GM23338 (cell line): ENCODE data around the gene CCNI. TPM values are rescaled to one million over a fixed set of nuclear protein-coding genes. Genes with fewer than 3 reads are reported as not detected.

ENCODE experiments used
- NANOG ChIP-seq: IDR thresholded peaks from 2 replicates; pipeline ENCODE4 v1.6.1; 2016; ENCODE audit warnings: antibody characterized with exemption, borderline replicate concordance
- ZNF331 ChIP-seq: fragments of 250-450 bp; sonication (Bioruptor Pico); IDR thresholded peaks from 2 replicates; pipeline ENCODE4 v1.5.0; 2020; ENCODE audit warnings: low read depth, mild to moderate bottlenecking, moderate library complexity
- ZNF462 ChIP-seq: fragments of 250-450 bp; sonication (Bioruptor Pico); IDR thresholded peaks from 2 replicates; pipeline ENCODE4 v1.5.0; 2020; ENCODE audit warnings: mild to moderate bottlenecking, moderate library complexity
- polyA plus RNA-seq: library from polyadenylated mRNA; unstranded; fragments of >200 nt; fragmentation: Nextera tagmentation; extraction: Ambion mirVana; gene quantifications from 2 replicates; pipeline ENCODE4 v1.2.1, GENCODE V29; 2016
- total RNA-seq: library from RNA; depleted of rRNA; stranded (reverse); fragments of >200 nt; shearing (Covaris generic); gene quantifications from 2 replicates; pipeline ENCODE4 v1.2.3, GENCODE V29; 2014
- TF ChIP-seq, protein P1 (sequence below): IDR thresholded peaks from 2 replicates; pipeline ENCODE4 v1.6.1; 2016; ENCODE audit warnings: antibody characterized with exemption
- TF ChIP-seq, protein P2 (sequence below), 2 experiments: fragments of 200-600 bp in 1 of 2; sonication (generic) in 1 of 2; conservative IDR thresholded peaks; 2 replicates each; pipeline versions ENCODE4 v1.5.1 to v1.6.1; 2016 to 2017; ENCODE audit warnings: antibody characterized with exemption in 2 of 2, low read depth in 2 of 2, mild to moderate bottlenecking in 2 of 2, moderate library complexity in 1 of 2

The CCNI gene
- total and polyA plus RNA-seq, 2 experiments from 2014 or later: 207 to 248 TPM

- TF ChIP-seq ZNF462 (CRISPR knock-in tag) (no peak), NANOG (no peak), ZNF331 (CRISPR knock-in tag) (no peak)
- TF ChIP-seq, protein P1, sequence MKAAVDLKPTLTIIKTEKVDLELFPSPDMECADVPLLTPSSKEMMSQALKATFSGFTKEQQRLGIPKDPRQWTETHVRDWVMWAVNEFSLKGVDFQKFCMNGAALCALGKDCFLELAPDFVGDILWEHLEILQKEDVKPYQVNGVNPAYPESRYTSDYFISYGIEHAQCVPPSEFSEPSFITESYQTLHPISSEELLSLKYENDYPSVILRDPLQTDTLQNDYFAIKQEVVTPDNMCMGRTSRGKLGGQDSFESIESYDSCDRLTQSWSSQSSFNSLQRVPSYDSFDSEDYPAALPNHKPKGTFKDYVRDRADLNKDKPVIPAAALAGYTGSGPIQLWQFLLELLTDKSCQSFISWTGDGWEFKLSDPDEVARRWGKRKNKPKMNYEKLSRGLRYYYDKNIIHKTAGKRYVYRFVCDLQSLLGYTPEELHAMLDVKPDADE: no peak
- TF ChIP-seq, protein P2, sequence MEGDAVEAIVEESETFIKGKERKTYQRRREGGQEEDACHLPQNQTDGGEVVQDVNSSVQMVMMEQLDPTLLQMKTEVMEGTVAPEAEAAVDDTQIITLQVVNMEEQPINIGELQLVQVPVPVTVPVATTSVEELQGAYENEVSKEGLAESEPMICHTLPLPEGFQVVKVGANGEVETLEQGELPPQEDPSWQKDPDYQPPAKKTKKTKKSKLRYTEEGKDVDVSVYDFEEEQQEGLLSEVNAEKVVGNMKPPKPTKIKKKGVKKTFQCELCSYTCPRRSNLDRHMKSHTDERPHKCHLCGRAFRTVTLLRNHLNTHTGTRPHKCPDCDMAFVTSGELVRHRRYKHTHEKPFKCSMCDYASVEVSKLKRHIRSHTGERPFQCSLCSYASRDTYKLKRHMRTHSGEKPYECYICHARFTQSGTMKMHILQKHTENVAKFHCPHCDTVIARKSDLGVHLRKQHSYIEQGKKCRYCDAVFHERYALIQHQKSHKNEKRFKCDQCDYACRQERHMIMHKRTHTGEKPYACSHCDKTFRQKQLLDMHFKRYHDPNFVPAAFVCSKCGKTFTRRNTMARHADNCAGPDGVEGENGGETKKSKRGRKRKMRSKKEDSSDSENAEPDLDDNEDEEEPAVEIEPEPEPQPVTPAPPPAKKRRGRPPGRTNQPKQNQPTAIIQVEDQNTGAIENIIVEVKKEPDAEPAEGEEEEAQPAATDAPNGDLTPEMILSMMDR (conservative IDR thresholded peaks at IDR 0.05; ENCODE audit: low read depth in 2 of 2): no peak
Measured at GRCh38 chr4:77007358-77008230, 68.2 kb downstream of the CCNI start (continued).
